KG1 (cell line): ENCODE results near the gene PRAC1.

Experiments
- DNase-seq: peaks from one replicate; lab custom pipeline; 2025; lab: John Stamatoyannopoulos, UW

PRAC1 gene

GRCh38 chr17:48747445-48748363 is 25.4 kb upstream of the PRAC1 start:
- no peak for DNase-seq

GRCh38 chr17:48746916-48747444 is 24.7 kb upstream of the PRAC1 start:
- no peak for DNase-seq

GRCh38 chr17:48745381-48746275 is 23.3 kb upstream of the PRAC1 start:
- DNase-seq: no peak

- no peak for DNase-seq
Observed at GRCh38 chr17:48740537-48740936, 18.2 kb upstream of the PRAC1 start.

GRCh38 chr17:48738803-48739526 is 16.6 kb upstream of the PRAC1 start:
- DNase-seq: no peak

- DNase-seq: no peak
Observed at GRCh38 chr17:48738424-48738802, 16.1 kb upstream of the PRAC1 start.

GRCh38 chr17:48737330-48738043 is 15.2 kb upstream of the PRAC1 start:
- DNase-seq: no peak

- no peak for DNase-seq
Observed at GRCh38 chr17:48735062-48735351, 12.7 kb upstream of the PRAC1 start.

GRCh38 chr17:48734333-48735061 is 12.2 kb upstream of the PRAC1 start:
- DNase-seq: no peak

- DNase-seq: no peak
Observed at GRCh38 chr17:48733632-48734328, 11.5 kb upstream of the PRAC1 start.

GRCh38 chr17:48732688-48733629 is 10.6 kb upstream of the PRAC1 start:
- DNase-seq: no peak

GRCh38 chr17:48731355-48731754 is 9.0 kb upstream of the PRAC1 start:
- no peak for DNase-seq

- no peak for DNase-seq
Observed at GRCh38 chr17:48730240-48730550, 7.9 kb upstream of the PRAC1 start.

- no peak for DNase-seq
Observed at GRCh38 chr17:48729335-48730239, 7.3 kb upstream of the PRAC1 start.

- DNase-seq: no peak
Observed at GRCh38 chr17:48728232-48729231, 6.2 kb upstream of the PRAC1 start, which contains the start of gene HOXB13. TSS of gene HOXB13 (minus strand) at chr17:48728750. CDS start at chr17:48728593, 157 bp downstream.

GRCh38 chr17:48727415-48728175 is 5.3 kb upstream of the PRAC1 start:
- no peak for DNase-seq
